Measurements from ENCODE around the gene ITPK1.

GRCh38 chr14:92985521-92985920 is 130.2 kb downstream of the ITPK1 start:
- TF ChIP-seq CTCF (IDR thresholded peaks at IDR 0.05) (no peak), POLR2A (IDR thresholded peaks at IDR 0.05) (no peak)

Data from thyroid gland (tissue), 4 donors.